Measurements from ENCODE around the gene KREMEN1. TPM values are rescaled to one million over a fixed set of nuclear protein-coding genes. Genes with fewer than 3 reads are reported as not detected.

The KREMEN1 gene
- total and polyA plus RNA-seq, 2 experiments from 2014 or later: 1.8 to 3.8 TPM

DNA sequence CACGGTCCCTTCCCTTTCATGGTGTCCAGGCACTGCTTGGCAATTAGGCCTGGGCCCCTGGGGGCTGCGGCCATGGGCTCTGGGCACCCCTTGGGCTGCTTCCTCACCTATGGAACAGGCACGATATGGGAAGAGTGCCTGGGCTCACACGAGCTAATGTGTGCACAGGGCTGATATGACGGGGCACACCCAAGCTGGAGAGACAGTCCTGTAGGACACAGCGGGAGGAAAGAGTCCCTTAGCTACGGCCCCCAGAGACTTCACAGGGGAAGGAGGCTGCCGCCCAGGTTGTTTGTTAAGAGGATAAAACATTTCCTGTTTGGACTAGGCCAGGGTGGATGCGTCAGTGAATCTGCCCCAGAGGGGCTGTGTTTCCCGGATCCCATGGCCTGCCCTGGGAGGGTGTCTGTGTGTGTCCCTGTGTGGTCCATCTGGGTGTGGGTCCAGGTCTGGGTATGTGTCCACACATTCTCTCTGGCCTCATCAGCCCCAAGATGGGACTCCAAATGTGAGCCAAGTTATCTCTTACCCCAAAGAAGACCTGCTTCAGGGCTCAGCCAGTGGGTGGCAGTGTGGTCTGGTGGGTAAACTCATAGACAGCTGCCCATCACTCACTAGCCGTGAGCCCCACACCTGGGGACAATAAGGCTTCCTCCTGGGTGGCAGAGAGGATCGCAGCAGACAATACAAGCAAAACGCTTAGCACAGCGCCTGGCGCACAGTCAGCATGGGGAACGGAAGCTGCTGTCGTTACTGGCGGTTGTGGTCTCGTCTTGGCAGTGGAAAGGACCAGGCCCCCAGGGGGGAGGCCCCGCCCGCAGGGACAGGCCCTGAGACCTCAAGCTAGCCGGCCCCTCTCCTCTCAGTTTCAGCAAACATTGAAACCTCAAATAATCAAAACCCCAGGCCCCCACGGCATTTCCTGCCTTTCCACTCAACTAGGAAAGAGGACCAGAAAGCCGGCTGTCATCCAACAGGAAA, 129.7 kb downstream of the KREMEN1 start:
- ATAC-seq (peak; percentile 55), DNase-seq (ENCODE audit: low spot score) (peak; percentile 68)
- no peaks in the 10 kb centered on the region; the same call in 2 of the 3 replicates for H3K36me3 Mint-ChIP-seq (ENCODE audit: low read depth)
- H3K4me1 Mint-ChIP-seq: peaks cover 22% of the 10 kb centered on the region
- H3K9me2 ChIP-seq (ENCODE audit: insufficient read depth): no peaks in the 10 kb centered on the region
- no peaks in the 10 kb centered on the region; the same call in 2 of the 3 replicates for H3K9me3 Mint-ChIP-seq
- peaks cover 24% of the 10 kb centered on the region for H3K27me3 Mint-ChIP-seq (ENCODE audit: insufficient read depth, low read depth, poor library complexity)
- no peak overlapping the region; the same call in 1 of the 2 replicates for H3K27ac ChIP-seq (ENCODE audit: low read depth)
- H3K27me3 ChIP-seq (ENCODE audit: insufficient read depth): peaks cover 7% of the 10 kb centered on the region; the same call in 1 of the 2 replicates
- H4K20me1 ChIP-seq (replicated peaks; ENCODE audit: insufficient read depth): no peaks in the 10 kb centered on the region
- H3K27ac Mint-ChIP-seq: no peak overlapping the region; the same call in 1 of the 2 replicates
- TF ChIP-seq EZH2phosphoT487 (IDR thresholded peaks at IDR 0.05; ENCODE audit: unreplicated experiment): no peak
- no peak for TF ChIP-seq ZNF114 (CRISPR knock-in tag; IDR thresholded peaks at IDR 0.05)
- TF ChIP-seq CREB1 (CRISPR knock-in tag; IDR thresholded peaks at IDR 0.05; ENCODE audit: low read depth): no peak
- TF ChIP-seq, protein P1, sequence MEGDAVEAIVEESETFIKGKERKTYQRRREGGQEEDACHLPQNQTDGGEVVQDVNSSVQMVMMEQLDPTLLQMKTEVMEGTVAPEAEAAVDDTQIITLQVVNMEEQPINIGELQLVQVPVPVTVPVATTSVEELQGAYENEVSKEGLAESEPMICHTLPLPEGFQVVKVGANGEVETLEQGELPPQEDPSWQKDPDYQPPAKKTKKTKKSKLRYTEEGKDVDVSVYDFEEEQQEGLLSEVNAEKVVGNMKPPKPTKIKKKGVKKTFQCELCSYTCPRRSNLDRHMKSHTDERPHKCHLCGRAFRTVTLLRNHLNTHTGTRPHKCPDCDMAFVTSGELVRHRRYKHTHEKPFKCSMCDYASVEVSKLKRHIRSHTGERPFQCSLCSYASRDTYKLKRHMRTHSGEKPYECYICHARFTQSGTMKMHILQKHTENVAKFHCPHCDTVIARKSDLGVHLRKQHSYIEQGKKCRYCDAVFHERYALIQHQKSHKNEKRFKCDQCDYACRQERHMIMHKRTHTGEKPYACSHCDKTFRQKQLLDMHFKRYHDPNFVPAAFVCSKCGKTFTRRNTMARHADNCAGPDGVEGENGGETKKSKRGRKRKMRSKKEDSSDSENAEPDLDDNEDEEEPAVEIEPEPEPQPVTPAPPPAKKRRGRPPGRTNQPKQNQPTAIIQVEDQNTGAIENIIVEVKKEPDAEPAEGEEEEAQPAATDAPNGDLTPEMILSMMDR (conservative IDR thresholded peaks at IDR 0.05; ENCODE audit: low read depth in 2 of 2): peak; percentile 62 to 84
- TF ChIP-seq JUNB (IDR thresholded peaks at IDR 0.05; ENCODE audit: unreplicated experiment): no peak
- no peak for TF ChIP-seq ZNF331 (CRISPR knock-in tag; IDR thresholded peaks at IDR 0.05; ENCODE audit: low read depth)
- 0 out of 2 replicates have a peak, but pooled peaks cover 17% of the 10 kb centered on the region for H3F3A ChIP-seq (replicated peaks; ENCODE audit: low read depth)
- H3K4me1 ChIP-seq (ENCODE audit: insufficient read depth): peaks cover 14% of the 10 kb centered on the region; the same call in 1 of the 2 replicates
- peak overlapping the region; percentile 83; the same call in 1 of the 2 replicates for H2AFZ ChIP-seq
- H3K4me2 ChIP-seq: peak overlapping the region; percentile 51; the same call in 1 of the 2 replicates
- H3K36me3 ChIP-seq (ENCODE audit: insufficient read depth): no peaks in the 10 kb centered on the region
- H3K4me3 Mint-ChIP-seq: peak overlapping the region; percentile 45; the same call in 1 of the 3 replicates
- no peaks in the 10 kb centered on the region for H3K79me2 ChIP-seq (replicated peaks; ENCODE audit: insufficient read depth)
- H3K4me3 ChIP-seq: no peak overlapping the region

GRCh38 chr22:29203488-29204454, 130.9 kb downstream of the KREMEN1 start:
- no peaks in the 10 kb centered on the region for H3K9me3 Mint-ChIP-seq
- 0 out of 2 replicates have a peak, but pooled peaks cover 17% of the 10 kb centered on the region for H3F3A ChIP-seq (replicated peaks; ENCODE audit: low read depth)
- H2AFZ ChIP-seq: no peak overlapping the region
- peaks cover 21% of the 10 kb centered on the region for H3K27me3 Mint-ChIP-seq (ENCODE audit: insufficient read depth, low read depth, poor library complexity)
- no peaks in the 10 kb centered on the region for H3K79me2 ChIP-seq (replicated peaks; ENCODE audit: insufficient read depth)
- ATAC-seq (no peak), DNase-seq (ENCODE audit: low spot score) (no peak)
- no peaks in the 10 kb centered on the region; the same call in 2 of the 3 replicates for H3K36me3 Mint-ChIP-seq (ENCODE audit: low read depth)
- no peaks in the 10 kb centered on the region for H4K20me1 ChIP-seq (replicated peaks; ENCODE audit: insufficient read depth)
- H3K36me3 ChIP-seq (ENCODE audit: insufficient read depth): no peaks in the 10 kb centered on the region
- H3K4me1 ChIP-seq (ENCODE audit: insufficient read depth): peaks cover 14% of the 10 kb centered on the region; the same call in 1 of the 2 replicates
- H3K4me2 ChIP-seq: no peak overlapping the region
- no peaks in the 10 kb centered on the region for H3K9me2 ChIP-seq (ENCODE audit: insufficient read depth)
- TF ChIP-seq ZNF114 (CRISPR knock-in tag; IDR thresholded peaks at IDR 0.05): no peak
- TF ChIP-seq, protein P1 (conservative IDR thresholded peaks at IDR 0.05; ENCODE audit: low read depth in 2 of 2): no peak
- no peak for TF ChIP-seq NANOG (IDR thresholded peaks at IDR 0.05; ENCODE audit: borderline replicate concordance)
- no peak for TF ChIP-seq ZNF331 (CRISPR knock-in tag; IDR thresholded peaks at IDR 0.05; ENCODE audit: low read depth)
- no peak overlapping the region for H3K4me3 ChIP-seq
- H3K27ac Mint-ChIP-seq: no peak overlapping the region
- no peak overlapping the region; the same call in 2 of the 3 replicates for H3K4me3 Mint-ChIP-seq
- no peak overlapping the region for H3K27ac ChIP-seq (ENCODE audit: low read depth)
- peaks cover 22% of the 10 kb centered on the region for H3K4me1 Mint-ChIP-seq
- peaks cover 7% of the 10 kb centered on the region; the same call in 1 of the 2 replicates for H3K27me3 ChIP-seq (ENCODE audit: insufficient read depth)
